HG03159 (cell line): ENCODE measurements around the gene GAS5.

Experiments
- ATAC-seq: cut with Tn5 transposase; IDR thresholded peaks from one replicate; pipeline ENCODE4 v1.9.1; 2021; ENCODE audit warnings: mild to moderate bottlenecking, moderate library complexity; ENCODE audit not compliant: unreplicated experiment

Gene GAS5

DNA sequence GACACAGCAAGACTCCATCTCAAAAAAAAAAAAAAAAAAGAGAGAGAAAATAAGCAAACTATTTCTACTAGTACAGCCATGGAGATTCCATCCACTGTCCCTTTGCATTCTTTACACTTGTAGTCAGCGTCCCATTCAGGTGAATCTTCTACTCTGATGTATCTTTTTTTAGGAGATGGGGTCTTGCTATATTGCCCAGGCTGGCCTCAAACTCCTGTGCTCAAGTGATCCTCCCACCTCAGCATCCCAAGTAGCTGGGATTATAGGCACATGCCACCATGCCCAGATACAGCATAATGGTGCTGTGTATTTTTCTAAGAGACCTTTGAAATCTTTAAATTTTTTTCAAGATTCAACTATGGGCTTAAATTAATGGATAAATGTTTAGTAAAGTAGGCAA, 35.0 kb downstream of the GAS5 start:
- ATAC-seq, result no peak

DNA sequence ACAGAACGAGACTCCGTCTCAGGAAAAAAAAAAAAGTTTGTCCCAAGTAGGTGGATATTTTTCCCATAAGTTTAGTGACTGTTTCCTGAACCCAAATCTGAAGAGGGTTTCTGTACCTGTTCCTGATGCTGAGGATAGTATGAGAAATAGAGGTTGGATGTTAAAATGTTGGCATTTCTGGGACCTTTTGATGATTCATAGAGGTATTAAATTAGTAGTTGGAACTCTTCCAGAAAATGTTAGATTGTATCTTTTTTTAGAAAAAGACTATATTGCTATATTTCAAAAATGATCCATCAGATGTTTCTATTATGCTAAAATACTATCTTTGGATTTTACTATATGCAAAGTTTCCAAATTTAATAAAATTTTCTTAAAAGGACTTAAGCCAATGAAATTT, 40.2 kb downstream of the GAS5 start:
- ATAC-seq, result no peak

DNA sequence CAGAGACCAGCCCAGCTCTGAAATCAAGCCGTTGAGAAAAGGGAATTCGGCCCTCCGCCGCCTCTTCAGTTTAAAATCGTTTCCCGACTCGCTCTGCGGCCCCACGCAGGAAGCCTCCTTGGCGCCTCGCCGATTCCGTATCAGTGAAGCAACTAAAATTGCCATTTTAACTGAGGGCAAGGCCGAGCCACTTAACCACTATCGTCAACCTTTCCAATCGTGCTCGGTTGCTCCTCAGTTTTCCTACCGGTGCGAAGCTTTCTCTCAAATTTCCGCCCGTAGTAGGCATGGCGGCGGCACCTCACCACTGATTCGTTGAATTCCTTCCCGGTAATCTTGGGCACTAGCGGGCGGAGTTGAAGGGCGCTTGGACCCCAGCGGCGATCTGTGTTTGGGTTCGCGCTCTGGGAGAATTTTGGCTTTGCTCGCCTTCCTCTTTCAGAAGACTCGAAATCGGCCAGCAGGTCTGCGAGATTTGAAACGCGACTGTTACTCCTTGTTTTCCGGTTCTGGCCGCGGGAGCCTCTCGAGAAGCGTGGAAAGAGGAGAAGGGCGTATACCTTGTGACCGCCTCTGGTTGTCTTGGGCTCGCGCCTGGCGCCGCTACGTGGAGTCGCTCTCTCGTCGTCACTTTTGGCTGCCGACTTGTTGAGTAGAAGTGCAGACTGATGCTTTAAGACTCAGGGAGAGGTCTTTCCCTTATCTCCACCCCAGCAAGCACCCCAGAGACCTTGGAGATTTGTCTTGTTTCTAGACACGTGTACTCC, 43.3 kb downstream of the GAS5 start, which contains the start of the genes CENPL and DARS2:
Gene CENPL (minus strand): TSS at position 569 of the 767 bp plus-strand sequence. CDS start 13,584 bp downstream, outside the sequence.
Gene DARS2 (plus strand): TSS at position 359 of the 767 bp plus-strand sequence. CDS start 557 bp downstream, outside the sequence.
- ATAC-seq, result peak; percentile 82

DNA sequence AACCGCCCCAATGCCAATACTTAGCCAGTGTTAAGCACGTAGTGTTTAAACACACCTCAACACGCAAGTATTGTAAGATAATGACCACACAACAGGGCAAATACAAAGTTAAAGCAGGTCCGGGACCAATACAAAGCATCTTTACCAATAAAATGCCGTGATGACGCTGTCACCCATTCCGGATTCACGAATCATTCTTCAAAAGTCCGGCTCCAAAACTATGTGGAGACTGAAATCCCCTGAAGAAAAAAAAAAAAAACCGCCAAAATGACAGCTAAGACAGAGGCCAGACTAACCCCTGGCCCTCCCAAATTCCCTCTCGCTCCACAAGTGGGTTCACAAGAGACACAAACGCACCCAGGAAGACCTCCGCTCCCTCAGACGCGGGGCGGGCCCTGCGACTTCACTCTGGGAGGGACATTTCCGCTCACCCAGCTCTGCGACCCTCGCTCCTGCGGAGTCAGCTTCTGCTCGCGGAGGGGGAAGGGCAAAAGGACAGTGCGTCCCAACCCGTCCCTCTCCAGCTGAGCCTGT, 43.9 kb downstream of the GAS5 start:
- ATAC-seq, result peak; percentile 37

DNA sequence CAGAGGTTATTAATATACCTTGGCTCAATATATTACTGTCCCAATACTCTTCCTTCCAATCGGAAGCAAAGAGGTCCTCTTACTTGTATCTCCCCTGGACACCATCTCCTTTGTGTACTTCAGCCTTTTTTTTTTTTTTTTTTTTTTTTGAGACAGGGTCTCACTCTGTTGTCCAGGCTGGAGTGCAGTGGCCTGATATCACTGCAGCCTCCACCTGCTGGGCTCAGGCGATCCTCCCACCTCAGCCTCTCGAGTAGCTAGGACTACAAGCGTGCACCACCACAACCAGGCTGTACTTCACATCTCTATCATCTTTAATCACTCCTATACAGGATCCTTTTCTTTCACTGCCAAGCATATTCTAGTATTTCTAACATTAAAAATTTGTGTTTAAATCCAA, 46.1 kb downstream of the GAS5 start:
- no peak for ATAC-seq

DNA sequence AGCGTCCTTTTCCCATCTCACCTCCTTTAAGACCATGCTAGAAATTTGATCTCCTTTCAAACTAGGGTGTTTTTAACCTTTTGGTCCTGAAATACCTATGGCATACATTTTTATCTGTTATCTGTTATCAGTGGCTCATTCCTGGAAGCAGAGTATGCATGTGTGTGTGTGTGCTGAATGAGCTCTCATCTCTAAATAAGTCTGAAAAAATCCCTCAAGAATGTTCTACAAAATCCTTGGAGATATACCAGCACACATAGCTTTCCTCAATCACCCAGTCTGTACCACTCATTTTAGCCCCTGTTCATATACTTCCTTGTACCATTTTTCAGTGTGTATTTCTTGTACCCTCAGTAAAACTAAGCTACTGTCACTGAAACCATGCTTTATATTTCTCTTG, 49.3 kb downstream of the GAS5 start:
- ATAC-seq, result no peak
